HepG2 (cell line): ENCODE measurements around the gene KIF7. TPM values are rescaled to one million over a fixed set of nuclear protein-coding genes. Genes with fewer than 3 reads are reported as not detected.

Source experiments
- ATAC-seq: fragments of 200-7000 bp; cut with Tn5 transposase; 3 replicates; pipeline ENCODE4 v1.9.1; 2020; ENCODE audit warnings: mild to moderate bottlenecking, moderate library complexity
- BruUV-seq: library from RNA; stranded (reverse); fragments of 400-500 nt; replicated peaks from 2 replicates; lab custom pipeline; 2021; lab: Mats Ljungman, UMichigan
- CTCF ChIA-PET: fragments of 300-600 bp; formaldehyde crosslinking; extraction: SDS; loops from one replicate; lab custom pipeline; 2021; ENCODE audit warnings: low total read pairs, inconsistent platforms, low intra/inter-chr PET ratio; lab: Yijun Ruan, JAX
- POLR2A ChIA-PET: fragments of 350-600 bp; sonication (Branson Sonifier 250); formaldehyde crosslinking; loops from one replicate; lab custom pipeline; 2020; ENCODE audit warnings: antibody characterized with exemption, inconsistent platforms; lab: Yijun Ruan, JAX
- DNase-seq: peaks from one replicate; pipeline ENCODE4 v3.0.0-alpha.2; 2015; ENCODE audit warnings: low spot score
- FAIRE-seq: peaks from 3 replicates; lab custom pipeline; 2011; peaks lifted over from hg19 to GRCh38; lab: Jason Lieb, UNC
- H2AFZ ChIP-seq: one replicate; pipeline ENCODE4 v1.6.1; 2011; ENCODE audit warnings: low read length, inconsistent platforms
- H3K27ac ChIP-seq: fragments of 300-600 bp; 3 replicates; pipeline ENCODE4 v1.8.0; 2011; ENCODE audit warnings: mixed run types, mild to moderate bottlenecking, mixed read lengths, low read length, inconsistent platforms; ENCODE audit not compliant: insufficient read depth; ENCODE audit errors: extremely low read length
- H3K27me3 ChIP-seq, 2 experiments: fragments of 200-600 bp in 1 of 2; 2 replicates in 1 of 2; 3 replicates in 1 of 2; pipeline versions ENCODE4 v1.6.0 to v1.8.0; 2011; ENCODE audit warnings: low read length in 2 of 2, mild to moderate bottlenecking in 2 of 2, moderate library complexity in 2 of 2, inconsistent platforms in 1 of 2; ENCODE audit not compliant: insufficient read depth in 2 of 2, control insufficient read depth in 1 of 2
- H3K36me3 ChIP-seq, 2 experiments: fragments of 200-600 bp in 1 of 2; replicated peaks in 1 of 2; 2 replicates in 1 of 2; 3 replicates in 1 of 2; pipeline versions ENCODE4 v1.5.1 to v1.8.0; 2011; ENCODE audit warnings: low read length in 2 of 2, inconsistent platforms in 1 of 2; ENCODE audit not compliant: insufficient read depth in 2 of 2, control insufficient read depth in 1 of 2
- H3K4me1 ChIP-seq: 2 replicates; pipeline ENCODE4 v1.5.1; 2012; ENCODE audit warnings: low read length, inconsistent platforms; ENCODE audit not compliant: insufficient read depth
- H3K4me2 ChIP-seq: 2 replicates; pipeline ENCODE4 v1.6.0; 2011; ENCODE audit warnings: low read depth, low read length, inconsistent platforms
- H3K4me3 ChIP-seq, 3 experiments: fragments of 200-600 bp in 1 of 3; sonication (generic), shearing (Covaris generic) in 1 of 3; replicated peaks in 1 of 3; 2 replicates each; pipeline ENCODE4 v1.5.1; 2011 to 2016; ENCODE audit warnings: low read length in 3 of 3, inconsistent platforms in 2 of 3, low read depth in 2 of 3, mild to moderate bottlenecking in 2 of 3, control low read depth in 1 of 3, mixed read lengths in 1 of 3; ENCODE audit not compliant: insufficient read depth in 1 of 3
- H3K79me2 ChIP-seq: one replicate; pipeline ENCODE4 v1.6.1; 2011; ENCODE audit warnings: low read length, inconsistent platforms; ENCODE audit not compliant: insufficient read depth
- H3K9ac ChIP-seq: 2 replicates; pipeline ENCODE4 v1.6.0; 2011; ENCODE audit warnings: mild to moderate bottlenecking, low read depth, low read length, inconsistent platforms; ENCODE audit not compliant: insufficient read depth
- H3K9me3 ChIP-seq: 2 replicates; pipeline ENCODE4 v1.5.1; 2012; ENCODE audit warnings: mild to moderate bottlenecking, low read length
- H4K20me1 ChIP-seq: 2 replicates; pipeline ENCODE4 v1.6.0; 2011; ENCODE audit warnings: inconsistent platforms, mild to moderate bottlenecking, low read length, moderate library complexity; ENCODE audit not compliant: insufficient read depth
- ETV5 ChIP-seq: IDR thresholded peaks from 2 replicates; pipeline ENCODE4 v1.6.1; 2018; ENCODE audit warnings: missing biosample characterization, missing genetic modification reagents, inconsistent platforms, borderline replicate concordance
- KDM2A ChIP-seq: sonication (generic); formaldehyde crosslinking; IDR thresholded peaks from 2 replicates; pipeline ENCODE4 v1.4.0; 2020; ENCODE audit warnings: low read depth, missing genetic modification reagents, borderline replicate concordance
- NFATC3 ChIP-seq: sonication (generic); formaldehyde crosslinking; IDR thresholded peaks from 2 replicates; pipeline ENCODE4 v1.5.1; 2020; ENCODE audit warnings: mild to moderate bottlenecking, missing genetic modification reagents
- PHF8 ChIP-seq: sonication (generic); formaldehyde crosslinking; IDR thresholded peaks from 2 replicates; pipeline ENCODE4 v1.5.0; 2020; ENCODE audit warnings: missing genetic modification reagents
- POLR2G ChIP-seq: fragments of 200-400 bp; formaldehyde crosslinking; IDR thresholded peaks from 2 replicates; pipeline ENCODE4 v1.6.1; 2018; ENCODE audit warnings: mild to moderate bottlenecking, low read depth, low read length, moderate library complexity
- PRMT3 ChIP-seq: sonication (generic); formaldehyde crosslinking; IDR thresholded peaks from 2 replicates; pipeline ENCODE4 v1.8.1; 2022; ENCODE audit warnings: low read depth, mild to moderate bottlenecking, moderate library complexity, missing genetic modification reagents, borderline replicate concordance
- ZFX ChIP-seq: sonication (generic); formaldehyde crosslinking; IDR thresholded peaks from 2 replicates; pipeline ENCODE4 v1.4.0; 2020; ENCODE audit warnings: mild to moderate bottlenecking, low read depth, missing genetic modification reagents, moderate library complexity
- ZNF263 ChIP-seq: sonication (generic); formaldehyde crosslinking; IDR thresholded peaks from 2 replicates; pipeline ENCODE4 v1.4.0; 2020; ENCODE audit warnings: missing genetic modification reagents
- WGBS: methylation state at CpG from one replicate; pipeline ENCODE4 v1.1.6; 2017; ENCODE audit warnings: low lambda C conversion rate; 5-methylcytosine and 5-hydroxymethylcytosine counted together
- in situ Hi-C: cut with HindIII; loops from 2 replicates; pipeline ENCODE4 v1.10.0; 2017; ENCODE audit warnings: low pct_unique_long_range_greater_than_20kb; ENCODE audit not compliant: extremely low pct_ligation_motif_present
- intact Hi-C: fragments of 100-400 bp; cut with micrococcal nuclease; formaldehyde crosslinking; loops from one replicate; pipeline ENCODE4 v1.10.0; 2022; ENCODE audit not compliant: unreplicated experiment
- polyA plus RNA-seq, 8 experiments: library from polyadenylated mRNA; depleted of rRNA in 3 of 8; stranded (reverse) in 7 of 8; unstranded in 1 of 8; fragments of >200 nt; fragmentation: Illumina TruSeq in 4 of 8; extraction: Trizol in 4 of 8; gene quantifications; 2 replicates each; pipeline versions ENCODE4 v1.2.1 to v1.2.3, GENCODE V29; 2011 to 2016; ENCODE audit warnings: low read depth in 4 of 8, missing spikeins in 1 of 8, mixed read lengths in 1 of 8; ENCODE audit not compliant: insufficient read depth in 1 of 8
- total RNA-seq, 5 experiments: library from RNA; depleted of rRNA; stranded (reverse); fragments of >200 nt; fragmentation: Illumina TruSeq; extraction: Trizol; gene quantifications; 2 replicates each; pipeline ENCODE4 v1.2.3, GENCODE V29; 2016; ENCODE audit warnings: low read depth in 1 of 5
- TF ChIP-seq, protein P1 (sequence below): sonication (generic); formaldehyde crosslinking; IDR thresholded peaks from 2 replicates; pipeline ENCODE4 v1.5.1; 2020; ENCODE audit warnings: mild to moderate bottlenecking, missing genetic modification reagents, moderate library complexity

KIF7 gene
- total and polyA plus RNA-seq, 2 of the 13 experiments (the other 11 are each of a cell fraction or from before 2014, with no cell fraction given) = 1.5 to 6.2 TPM

DNA sequence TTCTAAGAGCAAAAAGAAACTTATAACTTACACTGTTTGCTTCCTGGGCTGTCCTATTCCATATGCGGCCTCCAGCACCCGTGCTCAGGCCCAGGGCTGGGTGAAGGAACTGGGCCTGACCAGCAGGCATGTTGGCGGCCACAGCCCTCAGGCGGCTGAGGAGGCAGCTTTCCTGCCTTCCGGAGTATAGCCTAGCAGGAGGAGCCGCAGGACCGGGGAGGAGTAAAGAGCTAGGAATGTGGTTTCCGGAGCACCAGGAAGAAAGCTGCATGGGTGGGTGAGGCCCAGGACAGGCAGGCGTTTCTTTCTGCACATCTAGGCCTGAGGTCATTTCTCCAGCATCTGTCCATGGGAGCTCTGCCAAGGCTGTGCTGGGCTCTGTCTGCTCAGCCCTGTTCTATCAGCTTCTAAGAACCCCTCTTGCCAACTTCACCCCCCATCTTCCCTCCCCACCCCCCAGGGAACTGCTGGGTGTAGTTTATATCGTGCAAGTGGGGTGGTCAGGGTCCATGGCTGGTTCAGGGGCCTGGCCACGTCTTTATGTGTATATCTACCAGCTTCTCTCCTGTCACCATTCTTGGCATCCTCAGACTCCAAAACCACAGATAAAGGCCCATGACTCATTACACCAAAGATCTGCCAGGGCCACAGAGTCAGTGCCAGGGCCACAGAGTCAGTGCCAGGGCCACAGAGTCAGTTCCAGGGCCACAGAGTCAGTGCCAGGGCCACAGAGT lies 7.8 kb upstream of the KIF7 start:
- Histone ChIP-seq H3K27me3 (peaks cover 0 to 1% of the 10 kb centered on the region in 2 experiments; a peak in 1 of 5 replicates), H3K79me2 (no peaks in the 10 kb centered on the region), H2AFZ (no peak overlapping the region)
- TF ChIP-seq NFATC3 (CRISPR knock-in tag) (no peak), ETV5 (CRISPR knock-in tag) (peak; percentile 32; the same call in 1 of the 2 replicates), ZFX (CRISPR knock-in tag) (peak; percentile 53; the same call in 1 of the 2 replicates), KDM2A (CRISPR knock-in tag) (0 out of 2 replicates have a peak, but pooled peaks have one; percentile 19), PHF8 (CRISPR knock-in tag) (peak; percentile 35; the same call in 1 of the 2 replicates), ZNF263 (peak; percentile 91), PRMT3 (CRISPR knock-in tag) (no peak), POLR2G (0 out of 2 replicates have a peak, but pooled peaks have one; percentile 25)
- TF ChIP-seq, protein P1, sequence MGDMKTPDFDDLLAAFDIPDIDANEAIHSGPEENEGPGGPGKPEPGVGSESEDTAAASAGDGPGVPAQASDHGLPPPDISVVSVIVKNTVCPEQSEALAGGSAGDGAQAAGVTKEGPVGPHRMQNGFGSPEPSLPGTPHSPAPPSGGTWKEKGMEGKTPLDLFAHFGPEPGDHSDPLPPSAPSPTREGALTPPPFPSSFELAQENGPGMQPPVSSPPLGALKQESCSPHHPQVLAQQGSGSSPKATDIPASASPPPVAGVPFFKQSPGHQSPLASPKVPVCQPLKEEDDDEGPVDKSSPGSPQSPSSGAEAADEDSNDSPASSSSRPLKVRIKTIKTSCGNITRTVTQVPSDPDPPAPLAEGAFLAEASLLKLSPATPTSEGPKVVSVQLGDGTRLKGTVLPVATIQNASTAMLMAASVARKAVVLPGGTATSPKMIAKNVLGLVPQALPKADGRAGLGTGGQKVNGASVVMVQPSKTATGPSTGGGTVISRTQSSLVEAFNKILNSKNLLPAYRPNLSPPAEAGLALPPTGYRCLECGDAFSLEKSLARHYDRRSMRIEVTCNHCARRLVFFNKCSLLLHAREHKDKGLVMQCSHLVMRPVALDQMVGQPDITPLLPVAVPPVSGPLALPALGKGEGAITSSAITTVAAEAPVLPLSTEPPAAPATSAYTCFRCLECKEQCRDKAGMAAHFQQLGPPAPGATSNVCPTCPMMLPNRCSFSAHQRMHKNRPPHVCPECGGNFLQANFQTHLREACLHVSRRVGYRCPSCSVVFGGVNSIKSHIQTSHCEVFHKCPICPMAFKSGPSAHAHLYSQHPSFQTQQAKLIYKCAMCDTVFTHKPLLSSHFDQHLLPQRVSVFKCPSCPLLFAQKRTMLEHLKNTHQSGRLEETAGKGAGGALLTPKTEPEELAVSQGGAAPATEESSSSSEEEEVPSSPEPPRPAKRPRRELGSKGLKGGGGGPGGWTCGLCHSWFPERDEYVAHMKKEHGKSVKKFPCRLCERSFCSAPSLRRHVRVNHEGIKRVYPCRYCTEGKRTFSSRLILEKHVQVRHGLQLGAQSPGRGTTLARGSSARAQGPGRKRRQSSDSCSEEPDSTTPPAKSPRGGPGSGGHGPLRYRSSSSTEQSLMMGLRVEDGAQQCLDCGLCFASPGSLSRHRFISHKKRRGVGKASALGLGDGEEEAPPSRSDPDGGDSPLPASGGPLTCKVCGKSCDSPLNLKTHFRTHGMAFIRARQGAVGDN (CRISPR knock-in tag) = peak; percentile 52
- TF ChIP-seq, all 625 proteins: peak for 7
- WGBS = 21% methylated on average over 6 of the region's 11 CpGs
- H4K20me1 ChIP-seq = no peaks in the 10 kb centered on the region
- no peak for FAIRE-seq
- in situ Hi-C loops (no loop called here), intact Hi-C loops (no loop called here)
- peak; percentile 66 for ATAC-seq
- H3K4me1 ChIP-seq = peaks cover 28% of the 10 kb centered on the region
- no peak overlapping the region for H3K27ac ChIP-seq
- no TSS peak for BruUV-seq
- no peaks in the 10 kb centered on the region for H3K9me3 ChIP-seq
- peak overlapping the region; percentile 18; the same call in 1 of the 2 replicates for H3K9ac ChIP-seq
- DNase-seq = no peak
- ChIA-PET CTCF (no interaction called here), POLR2A (no interaction called here)
- H3K36me3 ChIP-seq = no peaks in the 10 kb centered on the region
- H3K4me2 ChIP-seq = peak overlapping the region; percentile 51
- peak overlapping the region in 2 of 3 experiments; percentile 19 to 34; a peak in 2 of 6 replicates for H3K4me3 ChIP-seq
